NCI-H526 (cell line): ENCODE measurements around the gene CPXM1.

Source experiments
- DNase-seq, 2 experiments: peaks; one replicate each; lab custom pipeline; 2025; lab: John Stamatoyannopoulos, UW

The CPXM1 gene

GRCh38 chr20:2748551-2749342 lies 51.7 kb downstream of the CPXM1 start:
- peak; percentile 46 to 88 for DNase-seq

GRCh38 chr20:2747676-2748235 lies 52.7 kb downstream of the CPXM1 start:
- no peak for DNase-seq

- DNase-seq, result no peak
Observed at GRCh38 chr20:2746636-2747265, 53.7 kb downstream of the CPXM1 start.

GRCh38 chr20:2745936-2746635 lies 54.3 kb downstream of the CPXM1 start:
- no peak for DNase-seq

GRCh38 chr20:2745060-2745910 lies 55.1 kb downstream of the CPXM1 start:
- no peak for DNase-seq
